ENCODE measurements around the gene FUT4. TPM values are rescaled to one million over a fixed set of nuclear protein-coding genes. Genes with fewer than 3 reads are reported as not detected.

The FUT4 gene
- total and polyA plus RNA-seq, 5 donors from 2014 or later = 1.7 to 5.1 (median 2.1) TPM

- Histone ChIP-seq H3K9me3 (ENCODE audit: control insufficient read depth in 2 of 2, low read length in 2 of 2) (no peaks in the 10 kb centered on the region), H3K27me3 (ENCODE audit: control insufficient read depth, insufficient read depth, low read length) (peaks cover 19% of the 10 kb centered on the region), H3K4me3 (ENCODE audit: low read depth, low read length) (peak within 1 kb of the TSS; percentile 16), H3K36me3 (ENCODE audit: control insufficient read depth, insufficient read depth, low read length) (no peaks in the 10 kb centered on the region), H3K4me1 (ENCODE audit: control insufficient read depth, insufficient read depth, low read length, poor library complexity, severe bottlenecking) (peaks cover 11% of the 10 kb centered on the region), H3K27ac (ENCODE audit: insufficient read depth, low read length, poor library complexity, severe bottlenecking) (no peak within 1 kb of the TSS)
- Mint-ChIP-seq H3K9me3 (peaks cover 0 to 2% (median 0%) of the 10 kb centered on the region in 7 donors), H3K4me1 (peaks cover 0 to 14% (median 10%) of the 10 kb centered on the region in 4 donors), H3K4me3 (peak within 1 kb of the TSS in 3 of 4 donors; percentile 78 to 82 (median 80)), H3K36me3 (no peaks in the 10 kb centered on the region), H3K27me3 (peaks cover 65% of the 10 kb centered on the region), H3K27ac (peak within 1 kb of the TSS in 1 of 3 donors; percentile 84)
- ATAC-seq (ENCODE audit: low read depth in 2 of 2) = peak; percentile 69 to 72
- peak; percentile 5 to 70 (median 43) for DNase-seq
These were observed 31.6 kb upstream of the FUT4 start, which contains the start of gene C11orf97 for GRCh38 chr11:94511932-94512781. TSS of gene C11orf97 (plus strand) at chr11:94512461. CDS start at chr11:94512529, 68 bp downstream.

DNA sequence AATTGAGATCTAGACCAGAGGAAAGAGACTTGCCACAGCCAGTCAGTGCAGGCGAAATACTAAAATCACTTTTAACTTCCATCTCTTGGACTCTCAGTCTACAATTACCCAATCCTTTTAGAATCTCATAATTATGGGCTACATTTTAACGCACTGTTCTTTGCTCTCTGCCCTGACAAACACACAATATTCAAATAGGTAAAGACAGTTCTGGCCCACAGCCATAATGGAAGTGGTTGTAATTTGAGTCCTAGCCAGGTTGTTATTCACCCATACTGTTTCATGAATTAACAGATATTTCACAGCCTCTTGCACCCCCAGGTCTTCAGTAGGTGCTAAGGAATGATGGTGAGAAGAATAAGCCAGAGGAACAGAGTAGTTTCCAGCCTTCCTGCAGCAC, 30.6 kb upstream of the FUT4 start:
- peaks cover 0 to 2% (median 0%) of the 10 kb centered on the region in 7 donors for H3K9me3 Mint-ChIP-seq
- H3K36me3 Mint-ChIP-seq = no peaks in the 10 kb centered on the region
- H3K27me3 Mint-ChIP-seq = peaks cover 66% of the 10 kb centered on the region
- peak overlapping the region in 1 of 4 donors; percentile 9 for H3K4me3 Mint-ChIP-seq
- DNase-seq (no peak), ATAC-seq (ENCODE audit: low read depth in 2 of 2) (no peak)
- H3K27ac ChIP-seq (ENCODE audit: insufficient read depth, low read length, poor library complexity, severe bottlenecking) = no peak overlapping the region
- H3K27ac Mint-ChIP-seq = no peak overlapping the region
- peaks cover 0 to 14% (median 10%) of the 10 kb centered on the region in 4 donors for H3K4me1 Mint-ChIP-seq
- no peaks in the 10 kb centered on the region for H3K9me3 ChIP-seq (ENCODE audit: control insufficient read depth in 2 of 2, low read length in 2 of 2)
- H3K4me1 ChIP-seq (ENCODE audit: control insufficient read depth, insufficient read depth, low read length, poor library complexity, severe bottlenecking) = peaks cover 11% of the 10 kb centered on the region
- peaks cover 19% of the 10 kb centered on the region for H3K27me3 ChIP-seq (ENCODE audit: control insufficient read depth, insufficient read depth, low read length)
- H3K4me3 ChIP-seq (ENCODE audit: low read depth, low read length) = no peak overlapping the region
- no peaks in the 10 kb centered on the region for H3K36me3 ChIP-seq (ENCODE audit: control insufficient read depth, insufficient read depth, low read length)

GRCh38 chr11:94515398-94515797, 28.3 kb upstream of the FUT4 start:
- H3K4me3 Mint-ChIP-seq = no peak overlapping the region
- H3K27ac Mint-ChIP-seq = no peak overlapping the region
- peaks cover 19% of the 10 kb centered on the region for H3K27me3 ChIP-seq (ENCODE audit: control insufficient read depth, insufficient read depth, low read length)
- no peak overlapping the region for H3K27ac ChIP-seq (ENCODE audit: insufficient read depth, low read length, poor library complexity, severe bottlenecking)
- no peaks in the 10 kb centered on the region for H3K9me3 ChIP-seq (ENCODE audit: control insufficient read depth in 2 of 2, low read length in 2 of 2)
- no peak for DNase-seq
- H3K36me3 Mint-ChIP-seq = no peaks in the 10 kb centered on the region
- H3K36me3 ChIP-seq (ENCODE audit: control insufficient read depth, insufficient read depth, low read length) = no peaks in the 10 kb centered on the region
- peaks cover 0 to 14% (median 10%) of the 10 kb centered on the region in 4 donors for H3K4me1 Mint-ChIP-seq
- peaks cover 57% of the 10 kb centered on the region for H3K27me3 Mint-ChIP-seq
- peaks cover 11% of the 10 kb centered on the region for H3K4me1 ChIP-seq (ENCODE audit: control insufficient read depth, insufficient read depth, low read length, poor library complexity, severe bottlenecking)
- peaks cover 0 to 2% (median 0%) of the 10 kb centered on the region in 7 donors for H3K9me3 Mint-ChIP-seq
- no peak for ATAC-seq (ENCODE audit: low read depth in 2 of 2)
- H3K4me3 ChIP-seq (ENCODE audit: low read depth, low read length) = no peak overlapping the region

DNA sequence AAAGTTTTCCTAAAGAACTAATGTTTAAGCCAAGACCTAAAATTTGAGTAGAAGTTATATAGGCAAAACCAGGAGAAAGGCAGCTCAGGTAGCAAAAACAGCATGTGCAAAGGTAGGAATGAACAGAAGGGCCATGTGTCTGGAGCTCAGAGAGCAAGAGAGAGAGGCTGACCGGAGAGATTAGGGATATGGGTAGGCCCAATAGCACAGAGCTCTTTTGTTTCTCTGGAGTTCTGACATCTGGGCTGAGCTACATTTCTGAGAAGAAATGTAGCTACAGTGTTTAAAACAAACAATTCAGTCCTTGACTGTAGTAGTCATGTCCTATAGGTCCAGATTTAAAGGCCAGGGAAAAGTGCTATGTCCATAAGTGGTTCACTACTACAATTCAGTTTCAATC, 27.0 kb upstream of the FUT4 start:
- Histone ChIP-seq H3K27ac (ENCODE audit: insufficient read depth, low read length, poor library complexity, severe bottlenecking) (no peak overlapping the region), H3K9me3 (ENCODE audit: control insufficient read depth in 2 of 2, low read length in 2 of 2) (no peaks in the 10 kb centered on the region), H3K4me3 (ENCODE audit: low read depth, low read length) (no peak overlapping the region), H3K27me3 (ENCODE audit: control insufficient read depth, insufficient read depth, low read length) (peaks cover 16% of the 10 kb centered on the region), H3K36me3 (ENCODE audit: control insufficient read depth, insufficient read depth, low read length) (no peaks in the 10 kb centered on the region), H3K4me1 (ENCODE audit: control insufficient read depth, insufficient read depth, low read length, poor library complexity, severe bottlenecking) (peaks cover 11% of the 10 kb centered on the region)
- H3K27me3 Mint-ChIP-seq = peaks cover 51% of the 10 kb centered on the region
- peaks cover 0 to 2% (median 0%) of the 10 kb centered on the region in 7 donors for H3K9me3 Mint-ChIP-seq
- ATAC-seq (ENCODE audit: low read depth in 2 of 2) (no peak), DNase-seq (no peak)
- H3K4me1 Mint-ChIP-seq = peaks cover 0 to 14% (median 10%) of the 10 kb centered on the region in 4 donors
- no peaks in the 10 kb centered on the region for H3K36me3 Mint-ChIP-seq
- no peak overlapping the region for H3K4me3 Mint-ChIP-seq
- no peak overlapping the region for H3K27ac Mint-ChIP-seq

GRCh38 chr11:94518300-94518699, 25.4 kb upstream of the FUT4 start:
- H3K36me3 ChIP-seq (ENCODE audit: control insufficient read depth, insufficient read depth, low read length) = no peaks in the 10 kb centered on the region
- no peak overlapping the region for H3K4me3 Mint-ChIP-seq
- no peaks in the 10 kb centered on the region for H3K4me1 ChIP-seq (ENCODE audit: control insufficient read depth, insufficient read depth, low read length, poor library complexity, severe bottlenecking)
- ATAC-seq (ENCODE audit: low read depth in 2 of 2) = no peak
- no peak overlapping the region for H3K27ac Mint-ChIP-seq
- no peak overlapping the region for H3K4me3 ChIP-seq (ENCODE audit: low read depth, low read length)
- peaks cover 40% of the 10 kb centered on the region for H3K27me3 Mint-ChIP-seq
- no peaks in the 10 kb centered on the region for H3K4me1 Mint-ChIP-seq
- no peak overlapping the region for H3K27ac ChIP-seq (ENCODE audit: insufficient read depth, low read length, poor library complexity, severe bottlenecking)
- peaks cover 0 to 2% (median 0%) of the 10 kb centered on the region in 7 donors for H3K9me3 Mint-ChIP-seq
- no peak for DNase-seq
- peaks cover 8% of the 10 kb centered on the region for H3K27me3 ChIP-seq (ENCODE audit: control insufficient read depth, insufficient read depth, low read length)
- H3K9me3 ChIP-seq (ENCODE audit: control insufficient read depth in 2 of 2, low read length in 2 of 2) = no peaks in the 10 kb centered on the region
- no peaks in the 10 kb centered on the region for H3K36me3 Mint-ChIP-seq

DNA sequence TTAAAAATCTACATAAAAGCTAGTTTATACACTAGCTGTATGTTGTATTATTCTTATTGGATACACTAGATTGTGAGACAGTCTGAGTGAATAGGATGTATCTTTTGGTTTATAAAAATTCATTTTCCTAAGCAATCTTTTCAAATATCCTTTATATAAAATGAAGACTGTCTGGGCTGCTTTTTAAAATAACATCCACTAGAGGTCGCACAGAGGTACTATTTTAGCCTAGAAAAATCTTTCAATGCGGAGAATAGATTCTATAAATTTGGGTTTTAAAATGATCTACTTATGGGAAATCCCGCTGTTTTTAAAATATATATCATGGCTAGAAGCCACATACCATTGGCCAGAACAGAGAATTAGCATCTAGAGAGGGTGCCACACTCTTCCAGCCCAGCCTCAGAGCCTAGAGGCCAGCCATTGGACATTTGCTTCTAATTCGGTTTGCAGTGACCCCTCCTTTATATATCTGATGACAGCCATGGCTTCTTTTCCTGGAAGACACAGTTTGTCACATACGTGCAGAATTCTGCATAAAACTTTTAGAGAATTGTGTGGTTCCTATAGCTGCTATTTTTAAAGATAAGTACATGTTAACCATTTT, 24.1 kb upstream of the FUT4 start:
- H3K9me3 Mint-ChIP-seq = no peaks in the 10 kb centered on the region
- no peaks in the 10 kb centered on the region for H3K4me1 Mint-ChIP-seq
- H3K27ac Mint-ChIP-seq = no peak overlapping the region
- H3K36me3 ChIP-seq (ENCODE audit: control insufficient read depth, insufficient read depth, low read length) = no peaks in the 10 kb centered on the region
- no peaks in the 10 kb centered on the region for H3K36me3 Mint-ChIP-seq
- H3K27me3 Mint-ChIP-seq = peaks cover 38% of the 10 kb centered on the region
- H3K9me3 ChIP-seq (ENCODE audit: control insufficient read depth in 2 of 2, low read length in 2 of 2) = no peaks in the 10 kb centered on the region
- no peak overlapping the region for H3K27ac ChIP-seq (ENCODE audit: insufficient read depth, low read length, poor library complexity, severe bottlenecking)
- peaks cover 8% of the 10 kb centered on the region for H3K27me3 ChIP-seq (ENCODE audit: control insufficient read depth, insufficient read depth, low read length)
- DNase-seq (peak in 2 of 3 donors; percentile 34 to 38), ATAC-seq (ENCODE audit: low read depth in 2 of 2) (no peak)
- H3K4me1 ChIP-seq (ENCODE audit: control insufficient read depth, insufficient read depth, low read length, poor library complexity, severe bottlenecking) = no peaks in the 10 kb centered on the region
- H3K4me3 ChIP-seq (ENCODE audit: low read depth, low read length) = no peak overlapping the region
- no peak overlapping the region for H3K4me3 Mint-ChIP-seq

DNA sequence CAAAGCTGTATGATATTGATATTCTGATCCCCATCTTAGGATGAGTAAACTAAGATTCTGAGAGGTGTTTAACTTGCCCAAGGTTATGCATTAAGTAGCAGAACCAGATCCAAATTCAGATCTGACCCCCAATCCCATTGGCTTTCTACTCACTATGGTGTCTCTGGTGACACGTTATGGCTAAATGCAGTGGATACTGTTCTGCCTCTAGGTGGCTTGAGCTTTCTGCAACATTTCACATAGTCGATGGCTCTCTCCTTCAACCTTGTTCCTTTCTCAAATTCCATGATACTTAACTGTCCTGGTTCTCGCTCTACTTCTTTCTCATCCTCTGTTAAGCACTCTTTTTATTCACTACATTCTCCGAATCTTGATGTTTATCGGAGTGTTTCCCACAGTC, 22.0 kb upstream of the FUT4 start:
- H3K27me3 Mint-ChIP-seq = peaks cover 32% of the 10 kb centered on the region
- Histone ChIP-seq H3K27ac (ENCODE audit: insufficient read depth, low read length, poor library complexity, severe bottlenecking) (no peak overlapping the region), H3K9me3 (ENCODE audit: control insufficient read depth in 2 of 2, low read length in 2 of 2) (no peaks in the 10 kb centered on the region), H3K36me3 (ENCODE audit: control insufficient read depth, insufficient read depth, low read length) (no peaks in the 10 kb centered on the region), H3K4me3 (ENCODE audit: low read depth, low read length) (no peak overlapping the region), H3K4me1 (ENCODE audit: control insufficient read depth, insufficient read depth, low read length, poor library complexity, severe bottlenecking) (no peaks in the 10 kb centered on the region), H3K27me3 (ENCODE audit: control insufficient read depth, insufficient read depth, low read length) (peaks cover 8% of the 10 kb centered on the region)
- H3K27ac Mint-ChIP-seq = no peak overlapping the region
- H3K9me3 Mint-ChIP-seq = no peaks in the 10 kb centered on the region
- H3K36me3 Mint-ChIP-seq = no peaks in the 10 kb centered on the region
- H3K4me3 Mint-ChIP-seq = no peak overlapping the region
- no peaks in the 10 kb centered on the region for H3K4me1 Mint-ChIP-seq
- DNase-seq (no peak), ATAC-seq (ENCODE audit: low read depth in 2 of 2) (no peak)
